T-helper 17 cell (primary cell): ENCODE results near the gene DACT3. TPM values are rescaled to one million over a fixed set of nuclear protein-coding genes. Genes with fewer than 3 reads are reported as not detected.
"Not testable (repeated sequence)": the region's sequence is repeated elsewhere in the genome, so short reads cannot be mapped to it uniquely, and the experiment has no call there.

ENCODE experiments used
- ATAC-seq: fragments of 150-1000 bp; cut with Tn5 transposase; 2 replicates; pipeline ENCODE4 v1.10.0; 2021; ENCODE audit warnings: mild to moderate bottlenecking, moderate library complexity
- DNase-seq, 3 donors: peaks; one replicate each; pipeline versions ENCODE4 v3.0.0 to v3.0.0-alpha.2; 2020 to 2021
- H3K9me3 ChIP-seq: one replicate; pipeline ENCODE4 v1.7.0; 2013; ENCODE audit warnings: low read length, mild to moderate bottlenecking; ENCODE audit not compliant: control insufficient read depth, poor library complexity, severe bottlenecking
- H3K27ac Mint-ChIP-seq: one replicate; pipeline ENCODE4 v1.8.0; 2022; ENCODE audit warnings: mild to moderate bottlenecking, moderate library complexity, mixed read lengths
- H3K27me3 Mint-ChIP-seq: one replicate; pipeline ENCODE4 v1.8.0; 2022; ENCODE audit warnings: mixed read lengths
- H3K36me3 Mint-ChIP-seq: one replicate; pipeline ENCODE4 v1.8.0; 2022; ENCODE audit warnings: low read depth, mixed read lengths
- H3K4me1 Mint-ChIP-seq: one replicate; pipeline ENCODE4 v1.8.0; 2022; ENCODE audit warnings: mild to moderate bottlenecking, mixed read lengths
- H3K4me3 Mint-ChIP-seq: one replicate; pipeline ENCODE4 v1.8.0; 2022; ENCODE audit warnings: mild to moderate bottlenecking, moderate library complexity, mixed read lengths
- total RNA-seq, 4 donors: library from RNA in 2 of 4; stranded (reverse) in 2 of 4; gene quantifications; one replicate each; pipeline ENCODE4 v1.2.3 and lab custom pipeline; 2022 to 2026

The DACT3 gene
- total RNA-seq, 2 donors from 2014 or later: not detected

- H3K27ac Mint-ChIP-seq: peak overlapping the region; percentile 87
- no peak for DNase-seq
Measured at GRCh38 chr19:46634656-46635218, 26.2 kb downstream of the DACT3 start.

GRCh38 chr19:46634045-46634655, 26.8 kb downstream of the DACT3 start:
- Mint-ChIP-seq H3K27ac (peak overlapping the region; percentile 87), H3K4me3 (peak overlapping the region; percentile 85), H3K36me3 (no peaks in the 10 kb centered on the region), H3K27me3 (no peaks in the 10 kb centered on the region), H3K4me1 (peaks cover 16% of the 10 kb centered on the region)
- peak; percentile 92 to 95 (median 93) for DNase-seq
- ATAC-seq: peak; percentile 86
- no peaks in the 10 kb centered on the region for H3K9me3 ChIP-seq

More at GRCh38 chr19:46634656-46635218, 26.2 kb downstream of the DACT3 start:
- peak overlapping the region; percentile 85 for H3K4me3 Mint-ChIP-seq
- H3K36me3 Mint-ChIP-seq: no peaks in the 10 kb centered on the region
- H3K4me1 Mint-ChIP-seq: peaks cover 16% of the 10 kb centered on the region
- H3K27me3 Mint-ChIP-seq: no peaks in the 10 kb centered on the region
- ATAC-seq: no peak
- H3K9me3 ChIP-seq: no peaks in the 10 kb centered on the region

GRCh38 chr19:46633130-46633529, 27.9 kb downstream of the DACT3 start:
- H3K27ac Mint-ChIP-seq: peak overlapping the region; percentile 87
- H3K27me3 Mint-ChIP-seq: no peaks in the 10 kb centered on the region
- no peak for DNase-seq
- H3K4me3 Mint-ChIP-seq: peak overlapping the region; percentile 85
- peaks cover 16% of the 10 kb centered on the region for H3K4me1 Mint-ChIP-seq
- no peak for ATAC-seq
- H3K9me3 ChIP-seq: no peaks in the 10 kb centered on the region
- H3K36me3 Mint-ChIP-seq: no peaks in the 10 kb centered on the region

- no peak for DNase-seq
- ATAC-seq: no peak
- Mint-ChIP-seq H3K4me3 (no peak overlapping the region), H3K36me3 (no peaks in the 10 kb centered on the region), H3K4me1 (peaks cover 18% of the 10 kb centered on the region), H3K27me3 (no peaks in the 10 kb centered on the region), H3K27ac (no peak overlapping the region)
- no peaks in the 10 kb centered on the region for H3K9me3 ChIP-seq
Measured at GRCh38 chr19:46631481-46631880, 29.5 kb downstream of the DACT3 start.

GRCh38 chr19:46630586-46631205, 30.3 kb downstream of the DACT3 start:
- DNase-seq (no peak), ATAC-seq (no peak)
- no peaks in the 10 kb centered on the region for H3K9me3 ChIP-seq
- Mint-ChIP-seq H3K36me3 (no peaks in the 10 kb centered on the region), H3K4me3 (no peak overlapping the region), H3K27ac (peak overlapping the region; percentile 32), H3K4me1 (peaks cover 16% of the 10 kb centered on the region), H3K27me3 (no peaks in the 10 kb centered on the region)

- ATAC-seq (no peak), DNase-seq (no peak)
- no peaks in the 10 kb centered on the region for H3K9me3 ChIP-seq
- no peak overlapping the region for H3K27ac Mint-ChIP-seq
- H3K4me1 Mint-ChIP-seq: peaks cover 18% of the 10 kb centered on the region
- no peaks in the 10 kb centered on the region for H3K27me3 Mint-ChIP-seq
- no peak overlapping the region for H3K4me3 Mint-ChIP-seq
- H3K36me3 Mint-ChIP-seq: no peaks in the 10 kb centered on the region
Measured at GRCh38 chr19:46629546-46630025, 31.4 kb downstream of the DACT3 start.

GRCh38 chr19:46628970-46629369, 32.0 kb downstream of the DACT3 start:
- ATAC-seq, H3K4me3 Mint-ChIP-seq, H3K36me3 Mint-ChIP-seq, H3K27ac Mint-ChIP-seq, H3K27me3 Mint-ChIP-seq, DNase-seq, H3K9me3 ChIP-seq: not testable (repeated sequence)
- peaks cover 21% of the 10 kb centered on the region for H3K4me1 Mint-ChIP-seq

- Mint-ChIP-seq H3K4me1 (peaks cover 18% of the 10 kb centered on the region), H3K27ac (no peak overlapping the region)
Measured at GRCh38 chr19:46626446-46626845, 34.5 kb downstream of the DACT3 start.

GRCh38 chr19:46625731-46626130, 35.3 kb downstream of the DACT3 start:
- Mint-ChIP-seq H3K27me3 (no peaks in the 10 kb centered on the region), H3K36me3 (no peaks in the 10 kb centered on the region), H3K27ac (no peak overlapping the region), H3K4me3 (no peak overlapping the region), H3K4me1 (peaks cover 18% of the 10 kb centered on the region)
- DNase-seq: no peak
- no peak for ATAC-seq
- H3K9me3 ChIP-seq: no peaks in the 10 kb centered on the region

More at GRCh38 chr19:46626446-46626845, 34.5 kb downstream of the DACT3 start:
- Mint-ChIP-seq H3K36me3 (no peaks in the 10 kb centered on the region), H3K27me3 (no peaks in the 10 kb centered on the region), H3K4me3 (peak overlapping the region; percentile 41)
- DNase-seq: no peak
- no peak for ATAC-seq
- H3K9me3 ChIP-seq: no peaks in the 10 kb centered on the region

GRCh38 chr19:46624958-46625661, 35.9 kb downstream of the DACT3 start, which contains the start of gene PTGIR:
Gene PTGIR, minus strand, starts transcription at chr19:46625089. Its CDS starts 864 bp downstream, at chr19:46624225.
- H3K4me1 Mint-ChIP-seq: peaks cover 20% of the 10 kb centered on the region
- H3K36me3 Mint-ChIP-seq: no peaks in the 10 kb centered on the region
- peak; percentile 14 for ATAC-seq
- H3K27me3 Mint-ChIP-seq: no peaks in the 10 kb centered on the region
- no peak for DNase-seq
- peak within 1 kb of the TSS; percentile 67 for H3K4me3 Mint-ChIP-seq
- no peak within 1 kb of the TSS for H3K27ac Mint-ChIP-seq
- H3K9me3 ChIP-seq: no peaks in the 10 kb centered on the region

- H3K4me3 Mint-ChIP-seq: no peak overlapping the region
- H3K36me3 Mint-ChIP-seq: no peaks in the 10 kb centered on the region
- H3K4me1 Mint-ChIP-seq: peaks cover 28% of the 10 kb centered on the region
- ATAC-seq: no peak
- H3K27me3 Mint-ChIP-seq: no peaks in the 10 kb centered on the region
- no peak overlapping the region for H3K27ac Mint-ChIP-seq
- H3K9me3 ChIP-seq: no peaks in the 10 kb centered on the region
- no peak for DNase-seq
Measured at GRCh38 chr19:46623915-46624502, 37.0 kb downstream of the DACT3 start.

GRCh38 chr19:46622118-46622446, 38.9 kb downstream of the DACT3 start:
- Mint-ChIP-seq H3K27me3 (no peaks in the 10 kb centered on the region), H3K4me3 (no peak overlapping the region), H3K36me3 (no peaks in the 10 kb centered on the region), H3K4me1 (peaks cover 28% of the 10 kb centered on the region), H3K27ac (no peak overlapping the region)
- no peaks in the 10 kb centered on the region for H3K9me3 ChIP-seq
- ATAC-seq: no peak
- no peak for DNase-seq
